ENCODE data around the gene ABCA4. TPM values are rescaled to one million over a fixed set of nuclear protein-coding genes. Genes with fewer than 3 reads are reported as not detected.

The ABCA4 gene
- total and polyA plus RNA-seq, 2 of the 8 experiments (the other 6 are each of a cell fraction or from before 2014, with no cell fraction given) = 0.06 TPM; not detected in 1

- Histone ChIP-seq H2BK5ac (ENCODE audit: low read depth, low read length) (no peak overlapping the region), H4K91ac (replicated peaks; ENCODE audit: insufficient read length, low read length) (no peak overlapping the region), H3K9me3 (ENCODE audit: insufficient read depth in 2 of 2, low read depth in 1 of 2, low read length in 1 of 2) (no peaks in the 10 kb centered on the region), H3K4me1 (replicated peaks in 1 of 4; ENCODE audit: control insufficient read depth in 3 of 4, insufficient read depth in 4 of 4, low read length in 3 of 4) (peaks cover 0 to 8% (median 6%) of the 10 kb centered on the region in 4 experiments; a peak in 4 of 7 replicates), H4K8ac (ENCODE audit: extremely low read depth, insufficient read depth, low read length) (no peak overlapping the region), H3K79me1 (ENCODE audit: low read depth, low read length) (no peaks in the 10 kb centered on the region), H2BK120ac (replicated peaks; ENCODE audit: low read depth, low read length) (no peak overlapping the region), H3K4me2 (ENCODE audit: insufficient read depth in 1 of 2, low read depth in 2 of 2, low read length in 2 of 2) (no peak overlapping the region), H3K27me3 (replicated peaks in 1 of 4; ENCODE audit: control insufficient read depth in 3 of 4, extremely low read depth in 1 of 4, insufficient read depth in 3 of 4, low read length in 3 of 4) (no peaks in the 10 kb centered on the region; a peak in 1 of 7 replicates), H3K27ac (ENCODE audit: low read depth, low read length) (no peak overlapping the region), H3K14ac (ENCODE audit: insufficient read length) (no peak overlapping the region), H4K5ac (ENCODE audit: insufficient read length, low read depth, low read length) (no peak overlapping the region), H3K36me3 (ENCODE audit: control insufficient read depth in 2 of 4, insufficient read depth in 4 of 4, low read length in 3 of 4) (no peaks in the 10 kb centered on the region), H3K56ac (replicated peaks; ENCODE audit: insufficient read length, low read depth, low read length) (no peak overlapping the region), H2AK5ac (ENCODE audit: low read depth, low read length) (no peak overlapping the region), H3K18ac (ENCODE audit: extremely low read depth, low read length) (no peak overlapping the region), H3K23ac (ENCODE audit: insufficient read length) (no peak overlapping the region), H2BK20ac (ENCODE audit: low read length) (no peak overlapping the region), H4K20me1 (replicated peaks in 1 of 2; ENCODE audit: control insufficient read depth in 1 of 2, insufficient read depth in 2 of 2, low read length in 2 of 2) (no peaks in the 10 kb centered on the region), H2BK12ac (ENCODE audit: low read depth, low read length) (no peak overlapping the region), H2BK15ac (ENCODE audit: low read length) (no peak overlapping the region), H3K4ac (replicated peaks; ENCODE audit: insufficient read length, low read depth, low read length) (no peak overlapping the region), H2AFZ (ENCODE audit: low read length) (no peak overlapping the region), H3K4me3 (ENCODE audit: extremely low read depth in 1 of 4, insufficient read depth in 2 of 4, low read depth in 3 of 4, low read length in 4 of 4) (no peak overlapping the region), H3K23me2 (ENCODE audit: low read depth, low read length) (no peaks in the 10 kb centered on the region), H3K79me2 (ENCODE audit: control insufficient read depth in 1 of 2, insufficient read depth in 2 of 2, low read length in 2 of 2) (no peaks in the 10 kb centered on the region), H3K9ac (replicated peaks in 1 of 4; ENCODE audit: extremely low read depth in 1 of 4, low read depth in 3 of 4, low read length in 3 of 4) (no peak overlapping the region)
- ChIA-PET POLR2A (ENCODE audit: partially characterized antibody) (no interaction called here), CTCF (ENCODE audit: partially characterized antibody) (interaction anchor here (0.5 to 1.2 kb wide), 5 partner anchors 22 to 245 kb away, joined by 3 to 4 read pairs (median 3); no protein-coding TSS in a partner anchor)
- no peak for FAIRE-seq
- no peak for DNase-seq (ENCODE audit: low read depth in 1 of 2, low spot score in 2 of 2)
- 76% methylated on average over 3 of the region's 3 CpGs; no CpG with 5 or more reads in 1 of the 2 experiments for WGBS, 2 experiments (ENCODE audit: extremely low coverage in 1 of 2, insufficient coverage in 1 of 2, insufficient read length in 1 of 2, insufficient replicate concordance in 2 of 2, low coverage in 1 of 2, low lambda C conversion rate in 2 of 2, missing lambda C conversion rate in 1 of 2)
- TF ChIP-seq POLR2AphosphoS5 (IDR thresholded peaks at IDR 0.05; ENCODE audit: low read depth, low read length) = no peak
- no peak for TF ChIP-seq CHD2 (IDR thresholded peaks at IDR 0.05; ENCODE audit: low read length)
- TF ChIP-seq SAP30 (IDR thresholded peaks at IDR 0.05; ENCODE audit: insufficient read depth, insufficient replicate concordance, low read length) = no peak
- TF ChIP-seq TBP (IDR thresholded peaks at IDR 0.05; ENCODE audit: low read depth, low read length) = no peak
- TF ChIP-seq NRF1 (IDR thresholded peaks at IDR 0.05; ENCODE audit: low read depth, low read length) = no peak
- TF ChIP-seq ASH2L (IDR thresholded peaks at IDR 0.05; ENCODE audit: low read length) = no peak
- TF ChIP-seq GABPA (IDR thresholded peaks at IDR 0.05; ENCODE audit: borderline replicate concordance, insufficient read depth, low read length) = no peak
- no peak for TF ChIP-seq HDAC6 (IDR thresholded peaks at IDR 0.05; ENCODE audit: low read depth, low read length)
- TF ChIP-seq SP2 (IDR thresholded peaks at IDR 0.05; ENCODE audit: low read length) = no peak
- TF ChIP-seq ATF2 (IDR thresholded peaks at IDR 0.05; ENCODE audit: low read length) = no peak
These were observed 30.2 kb downstream of the ABCA4 start for GRCh38 chr1:94090761-94091160.
